ENCODE data around the gene NETO1. TPM values are rescaled to one million over a fixed set of nuclear protein-coding genes. Genes with fewer than 3 reads are reported as not detected.

The NETO1 gene
- polyA plus RNA-seq (ENCODE audit: insufficient read length in 4 of 4) = 1 to 10 TPM in 2 of 4 donors, under 1 TPM in 2; 0.94 to 1.1 (median 1.0) TPM

GRCh38 chr18:72867746-72868584 is at the start of gene NETO1:
Gene NETO1 (minus strand): TSS chr18:72867987. CDS start chr18:72867291, 696 bp downstream.
- no peak for DNase-seq (ENCODE audit: low read depth in 4 of 4, low spot score in 3 of 4)

- no peak for DNase-seq (ENCODE audit: low read depth in 4 of 4, low spot score in 3 of 4)
Observed at GRCh38 chr18:72910045-72910444, 42.3 kb upstream of the NETO1 start.

DNA sequence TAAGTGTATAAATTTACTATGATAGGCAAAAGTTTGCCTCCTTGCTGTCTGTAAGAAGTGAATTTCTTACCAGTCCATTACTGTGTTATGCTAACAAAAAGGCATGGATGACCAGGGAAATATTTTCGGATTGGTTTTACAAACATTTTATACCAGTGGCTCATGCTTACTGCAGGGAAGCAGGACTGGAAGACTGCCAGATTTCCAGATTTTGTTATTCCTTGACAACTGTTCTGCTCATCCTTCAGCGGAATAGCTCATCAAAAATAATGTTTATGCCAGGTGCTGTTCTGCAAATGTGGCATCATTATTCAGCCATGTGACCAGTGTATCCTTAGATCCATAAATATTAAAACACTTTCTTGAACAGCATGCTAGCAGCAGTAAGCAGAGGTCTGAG is 40.4 kb upstream of the NETO1 start:
- DNase-seq (ENCODE audit: low read depth in 4 of 4, low spot score in 3 of 4) = no peak

DNA sequence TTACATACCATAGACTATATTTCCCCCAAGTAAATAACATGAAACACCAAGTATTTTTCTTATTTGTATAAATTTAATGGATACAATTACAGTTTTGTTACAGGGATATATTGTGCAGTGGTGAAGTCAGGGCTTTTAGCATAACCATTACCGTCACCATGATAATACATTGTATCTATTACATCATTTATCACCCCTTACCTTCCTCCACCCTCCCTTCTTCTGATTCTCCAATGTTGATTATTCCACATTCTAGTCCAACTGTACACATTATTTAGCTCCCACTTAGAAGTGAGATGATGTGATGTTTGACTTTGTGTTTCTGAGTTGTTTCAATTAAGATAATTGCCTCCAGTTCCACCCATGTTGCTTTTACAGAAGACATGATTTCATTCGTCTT is 35.2 kb upstream of the NETO1 start:
- no peak for DNase-seq (ENCODE audit: low read depth in 4 of 4, low spot score in 3 of 4)

DNA sequence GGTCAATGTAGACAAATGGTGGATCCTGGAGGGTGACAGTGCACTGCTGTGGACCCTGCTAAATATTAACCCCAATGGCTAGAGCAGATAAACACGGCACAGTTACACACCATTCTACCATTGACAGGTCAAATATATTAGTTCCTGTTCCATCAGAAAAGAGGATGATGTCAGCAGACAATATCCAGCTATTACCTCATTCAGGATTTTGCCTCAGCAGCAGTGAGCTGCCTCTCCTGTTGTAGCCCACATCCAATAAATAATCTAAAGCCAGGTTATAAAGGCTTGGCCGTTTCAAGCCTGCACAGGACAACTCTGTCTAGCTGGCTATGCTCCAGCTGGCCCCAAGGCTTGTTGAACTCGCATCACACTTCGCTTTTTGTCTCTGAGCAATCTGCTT is 31.6 kb upstream of the NETO1 start:
- no peak for DNase-seq (ENCODE audit: low read depth in 4 of 4, low spot score in 3 of 4)

DNA sequence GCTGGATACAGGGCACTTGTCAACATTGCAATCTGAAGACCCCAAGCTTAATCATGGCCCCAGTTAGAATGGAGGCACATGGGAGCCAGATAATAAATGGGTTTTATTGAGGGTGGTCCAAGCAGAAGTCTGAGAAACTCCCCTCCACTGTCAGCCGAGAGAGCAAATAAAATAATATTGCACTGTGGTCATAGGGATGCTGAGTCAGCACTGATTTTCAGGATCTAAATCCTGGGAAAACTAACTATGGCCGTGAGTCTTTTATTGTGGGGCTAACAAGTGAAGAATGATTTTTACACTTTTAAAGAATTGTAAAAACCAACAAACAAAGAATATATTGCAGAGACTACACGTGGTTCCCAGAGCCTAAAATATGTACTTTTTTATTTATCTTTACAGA is 31.1 kb upstream of the NETO1 start:
- no peak for DNase-seq (ENCODE audit: low read depth in 4 of 4, low spot score in 3 of 4)

- DNase-seq (ENCODE audit: low read depth in 4 of 4, low spot score in 3 of 4) = no peak
Observed at GRCh38 chr18:72895548-72895947, 27.8 kb upstream of the NETO1 start.

DNA sequence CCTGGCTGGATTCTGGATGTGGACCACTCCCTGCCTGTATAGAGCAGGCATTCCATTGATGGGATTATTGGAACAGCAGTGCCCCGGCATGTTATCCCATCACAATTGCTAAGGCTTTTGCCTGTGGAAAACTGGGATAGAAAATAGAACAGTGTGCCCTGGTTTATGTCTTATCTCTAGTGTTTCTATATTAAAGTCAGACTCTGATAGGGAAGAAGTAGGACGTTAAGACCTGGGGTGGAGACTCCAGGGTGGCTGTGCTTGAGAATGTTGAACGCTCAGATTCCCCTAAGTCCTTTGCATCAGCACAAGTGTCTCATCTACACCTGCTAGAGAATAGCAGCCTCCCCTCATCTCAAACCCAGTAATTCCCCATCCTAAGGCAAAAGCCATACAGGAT is 10.8 kb upstream of the NETO1 start:
- DNase-seq (ENCODE audit: low read depth in 4 of 4, low spot score in 3 of 4) = no peak

- DNase-seq (ENCODE audit: low read depth in 4 of 4, low spot score in 3 of 4) = no peak
Observed at GRCh38 chr18:72878143-72878542, 10.4 kb upstream of the NETO1 start.

GRCh38 chr18:72871091-72871490 is 3.3 kb upstream of the NETO1 start:
- no peak for DNase-seq (ENCODE audit: low read depth in 4 of 4, low spot score in 3 of 4)

DNA sequence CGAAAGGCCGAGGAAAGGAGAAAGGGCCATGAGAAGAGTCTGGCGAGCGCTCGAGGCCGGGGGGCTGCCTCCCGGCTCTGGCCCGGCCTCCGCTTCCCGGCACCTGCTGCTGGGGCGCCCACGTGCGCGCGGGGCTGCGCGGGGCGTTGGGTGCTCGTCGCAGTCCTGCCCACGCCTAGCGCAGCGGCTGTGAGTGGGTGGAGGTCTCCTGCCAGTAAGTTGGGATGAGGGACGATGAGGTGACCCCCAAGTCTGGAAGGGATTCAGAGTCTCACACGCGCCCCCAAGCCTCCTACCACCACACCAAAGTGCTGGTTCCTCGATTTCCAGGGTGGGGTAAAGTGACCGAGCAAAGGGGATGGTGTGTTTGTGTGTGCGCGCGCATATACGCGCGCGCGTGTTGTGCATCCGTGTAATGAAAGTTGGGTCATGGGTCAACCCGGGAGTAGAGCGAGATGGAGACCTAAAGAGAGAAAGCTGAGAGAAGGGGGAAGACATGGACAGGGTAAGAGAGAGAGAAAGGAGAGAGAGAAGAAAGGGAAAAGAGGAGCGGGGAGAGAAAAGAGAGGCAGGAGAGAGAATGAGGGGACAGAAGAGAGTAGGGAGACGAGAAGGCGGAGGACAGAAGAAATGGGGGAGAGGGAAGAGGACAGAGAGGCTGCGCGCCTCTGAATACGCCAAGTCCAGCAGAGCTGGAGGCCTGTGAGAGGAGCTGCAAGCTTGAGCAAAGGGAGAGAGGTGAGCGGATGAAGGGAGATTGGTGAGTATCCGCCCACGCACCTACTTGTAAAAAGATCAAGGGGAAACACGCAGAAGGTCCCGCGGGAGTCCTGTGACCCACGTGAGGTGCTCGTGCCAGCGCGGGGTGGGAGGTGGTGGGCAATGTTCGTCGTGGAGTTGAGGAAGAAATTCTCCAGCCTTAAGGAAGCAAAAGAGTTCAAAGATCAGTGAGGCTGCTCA is 1.7 kb upstream of the NETO1 start:
- no peak for DNase-seq (ENCODE audit: low read depth in 4 of 4, low spot score in 3 of 4)

DNA sequence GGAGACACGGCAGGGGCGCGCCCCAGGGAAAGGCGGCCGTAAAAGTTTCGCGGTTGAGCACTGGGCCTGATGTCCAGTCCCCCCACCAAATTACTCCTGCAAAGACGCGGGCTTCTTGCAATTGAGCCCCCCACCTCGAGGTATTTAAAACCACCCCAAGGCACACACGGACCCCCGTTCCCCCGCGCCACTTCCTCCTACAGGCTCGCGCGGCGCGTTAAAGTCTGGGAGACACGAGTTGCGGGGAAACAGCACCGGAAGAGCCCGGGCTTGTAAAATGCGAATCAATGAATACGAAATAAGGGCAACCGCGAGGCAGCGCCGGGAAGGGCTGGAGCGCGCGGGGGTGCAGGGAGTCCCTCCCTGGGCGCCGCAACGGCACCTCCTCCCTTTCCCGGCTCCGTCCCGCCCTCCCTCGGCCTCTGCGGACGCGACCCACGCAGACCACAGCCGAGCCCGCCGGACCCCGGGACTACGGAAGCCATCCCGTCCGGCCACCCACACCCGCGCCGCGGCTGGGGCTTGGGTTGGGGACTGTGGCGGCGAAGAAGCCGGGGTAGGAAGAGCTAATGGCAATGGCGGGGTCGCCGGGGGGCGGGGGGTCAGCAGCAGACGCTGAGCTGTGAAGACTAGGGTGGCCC is 918 bp upstream of the NETO1 start:
- DNase-seq (ENCODE audit: low read depth in 4 of 4, low spot score in 3 of 4) = no peak

DNA sequence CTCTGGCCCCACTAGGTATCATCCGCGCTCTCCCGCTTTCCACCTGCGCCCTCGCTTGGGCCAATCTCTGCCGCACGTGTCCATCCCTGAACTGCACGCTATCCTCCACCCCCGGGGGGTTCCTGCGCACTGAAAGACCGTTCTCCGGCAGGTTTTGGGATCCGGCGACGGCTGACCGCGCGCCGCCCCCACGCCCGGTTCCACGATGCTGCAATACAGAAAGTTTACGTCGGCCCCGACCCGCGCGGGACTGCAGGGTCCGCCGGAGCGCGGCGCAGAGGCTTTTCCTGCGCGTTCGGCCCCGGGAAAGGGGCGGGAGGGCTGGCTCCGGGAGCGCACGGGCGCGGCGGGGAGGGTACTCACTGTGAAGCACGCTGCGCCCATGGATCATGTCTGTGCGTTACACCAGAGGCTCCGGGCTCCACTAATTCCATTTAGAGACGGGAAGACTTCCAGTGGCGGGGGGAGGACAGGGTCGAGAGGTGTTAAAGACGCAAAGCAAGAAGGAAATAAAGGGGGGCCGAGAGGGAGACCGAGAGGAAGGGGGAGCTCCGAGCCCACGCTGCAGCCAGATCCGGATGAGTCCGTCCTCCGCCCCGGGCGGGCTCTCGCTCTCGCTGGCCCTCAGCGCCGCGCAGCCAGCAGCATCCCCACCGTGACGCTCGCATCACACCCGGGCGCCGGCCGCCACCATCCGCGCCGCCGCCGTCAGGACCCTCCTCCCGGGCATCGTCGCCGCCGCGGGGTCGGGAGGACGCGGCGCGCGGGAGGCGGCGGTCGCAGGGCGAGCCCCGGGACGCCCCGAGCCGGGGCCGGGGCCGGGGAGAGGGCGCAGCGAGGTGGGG is 664 bp downstream of the NETO1 start:
- DNase-seq (ENCODE audit: low read depth in 4 of 4, low spot score in 3 of 4) = no peak

GRCh38 chr18:72866442-72866900 is 1.3 kb downstream of the NETO1 start:
- no peak for DNase-seq (ENCODE audit: low read depth in 4 of 4, low spot score in 3 of 4)

GRCh38 chr18:72863754-72864153 is 4.0 kb downstream of the NETO1 start:
- DNase-seq (ENCODE audit: low read depth in 4 of 4, low spot score in 3 of 4) = no peak

- DNase-seq (ENCODE audit: low read depth in 4 of 4, low spot score in 3 of 4) = no peak
Observed at GRCh38 chr18:72859088-72859487, 8.7 kb downstream of the NETO1 start.

DNA sequence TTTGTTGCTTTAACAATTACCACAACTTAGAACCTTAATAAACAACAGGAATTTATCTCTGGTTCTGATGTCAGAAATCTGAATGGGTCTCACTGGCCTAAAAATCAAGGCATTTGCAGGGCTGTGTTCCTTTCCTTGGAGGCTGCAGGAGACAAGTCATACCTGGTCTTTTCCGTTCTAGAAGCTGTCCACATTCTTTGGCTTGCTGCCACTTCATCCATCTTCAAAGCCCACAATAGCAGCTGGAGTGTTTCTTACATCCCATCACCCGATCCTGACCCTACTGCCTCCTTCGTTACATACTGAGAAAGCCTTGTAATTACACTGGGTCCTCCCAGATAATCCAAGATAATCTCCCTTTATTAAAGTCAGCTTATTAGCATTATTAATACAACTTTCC is 18.1 kb downstream of the NETO1 start:
- no peak for DNase-seq (ENCODE audit: low read depth in 4 of 4, low spot score in 3 of 4)

GRCh38 chr18:72848503-72849237 is 19.1 kb downstream of the NETO1 start:
- DNase-seq (ENCODE audit: low read depth in 4 of 4, low spot score in 3 of 4) = no peak

DNA sequence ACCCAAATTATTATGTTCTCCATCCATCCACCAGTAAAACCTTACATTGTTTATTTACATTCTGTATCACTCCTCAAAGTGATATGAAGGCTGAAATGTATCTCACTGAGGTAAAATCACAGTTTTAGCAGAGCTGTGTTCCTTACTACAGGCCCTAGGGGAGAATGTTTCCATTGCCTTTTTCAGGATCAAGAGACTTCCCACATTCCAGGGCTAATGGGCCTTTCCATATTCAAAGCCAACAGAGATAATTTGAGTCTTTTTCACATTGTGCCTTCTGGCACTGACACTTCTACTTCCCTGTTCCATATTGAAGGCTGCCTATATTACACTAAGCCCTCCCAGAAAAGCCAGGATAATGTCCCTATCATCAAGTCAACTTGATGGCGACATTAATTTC is 20.0 kb downstream of the NETO1 start:
- DNase-seq (ENCODE audit: low read depth in 4 of 4, low spot score in 3 of 4) = no peak

All from left renal pelvis (tissue), 4 donors.